Testis (tissue), 3 donors: ENCODE results near the gene CAMK2B. TPM values are rescaled to one million over a fixed set of nuclear protein-coding genes. Genes with fewer than 3 reads are reported as not detected.

Source experiments
- DNase-seq: peaks from one replicate; pipeline ENCODE4 v3.0.0-alpha.2; 2019
- H3K27ac ChIP-seq, 2 donors: fragments of 200-600 bp; sonication (generic); one replicate each; pipeline ENCODE4 v1.5.1; 2019
- H3K27me3 ChIP-seq: fragments of 200-600 bp; sonication (generic); one replicate; pipeline ENCODE4 v1.5.1; 2019
- H3K36me3 ChIP-seq: fragments of 200-600 bp; sonication (generic); one replicate; pipeline ENCODE4 v1.5.1; 2017; ENCODE audit warnings: low read depth; ENCODE audit errors: missing control alignments
- H3K4me1 ChIP-seq: fragments of 200-600 bp; sonication (generic); one replicate; pipeline ENCODE4 v1.5.1; 2019
- H3K4me3 ChIP-seq, 2 donors: fragments of 200-600 bp; sonication (generic); one replicate each; pipeline ENCODE4 v1.5.1; 2017 to 2019
- H3K9me3 ChIP-seq: fragments of 200-600 bp; sonication (generic); one replicate; pipeline ENCODE4 v1.5.1; 2017
- CTCF ChIP-seq, 3 experiments: fragments of 450-650 bp in 2 of 3; fragments of 200-600 bp in 1 of 3; sonication (generic) in 1 of 3; IDR thresholded peaks; one replicate each; pipeline ENCODE4 v1.5.1; 2016 to 2019; ENCODE audit warnings: antibody characterized with exemption in 3 of 3, mild to moderate bottlenecking in 2 of 3, moderate library complexity in 1 of 3
- POLR2A ChIP-seq: fragments of 450-650 bp; IDR thresholded peaks from one replicate; pipeline ENCODE4 v1.6.1; 2017; ENCODE audit warnings: antibody characterized with exemption, mild to moderate bottlenecking, moderate library complexity
- WGBS, 2 donors: methylation state at CpG; one replicate each; pipeline ENCODE4 v1.1.5; 2018; 5-methylcytosine and 5-hydroxymethylcytosine counted together
- intact Hi-C: fragments of 100-400 bp; cut with DNase I; formaldehyde crosslinking; loops from one replicate; pipeline ENCODE4 v1.15.1; 2023; ENCODE audit warnings: low total_unique reads
- polyA plus RNA-seq: library from polyadenylated mRNA; stranded (reverse); fragments of 350-450 nt; fragmentation: Illumina TruSeq; extraction: RNeasy Lipid Tissue Mini Kit (QIAGEN cat#74804); gene quantifications from one replicate; pipeline ENCODE4 v1.2.3, GENCODE V29; 2014; ENCODE audit warnings: low read depth, low replicate concordance; ENCODE audit not compliant: insufficient read depth
- total RNA-seq, 2 donors: library from RNA; depleted of rRNA; stranded (reverse); fragments of >200 nt; gene quantifications; one replicate each; pipeline ENCODE4 v1.2.3, GENCODE V29; 2016

CAMK2B gene
- total and polyA plus RNA-seq, 3 donors from 2014 or later, result 4.0 to 12.5 (median 12.1) TPM

GRCh38 chr7:44247868-44248651 is 77.3 kb downstream of the CAMK2B start:
- Histone ChIP-seq H3K36me3 (no peaks in the 10 kb centered on the region), H3K27me3 (no peaks in the 10 kb centered on the region), H3K4me1 (no peaks in the 10 kb centered on the region), H3K4me3 (no peak overlapping the region), H3K27ac (no peak overlapping the region), H3K9me3 (no peaks in the 10 kb centered on the region)
- DNase-seq, result no peak
- 84 to 89% methylated on average over 3 to 10 of the region's 10 CpGs for WGBS, 2 donors
- TF ChIP-seq POLR2A (no peak), CTCF (IDR thresholded peaks at IDR 0.05) (no peak)
- intact Hi-C loops, result loop anchor here (10.0 kb wide), 1 partner anchor 227 kb away; no protein-coding TSS in a partner anchor

GRCh38 chr7:44246396-44247113 is 78.8 kb downstream of the CAMK2B start:
- no peaks in the 10 kb centered on the region for H3K9me3 ChIP-seq
- no peak for DNase-seq
- intact Hi-C loops, result loop anchor here (10.0 kb wide), 1 partner anchor 228 kb away; no protein-coding TSS in a partner anchor
- H3K27me3 ChIP-seq, result no peaks in the 10 kb centered on the region
- H3K27ac ChIP-seq, result no peak overlapping the region
- no peaks in the 10 kb centered on the region for H3K4me1 ChIP-seq
- H3K4me3 ChIP-seq, result no peak overlapping the region
- 93 to 94% methylated on average over 7 of the region's 7 CpGs for WGBS, 2 donors
- TF ChIP-seq POLR2A (no peak), CTCF (IDR thresholded peaks at IDR 0.05) (no peak)
- H3K36me3 ChIP-seq, result no peaks in the 10 kb centered on the region

- H3K4me3 ChIP-seq, result no peak overlapping the region
- intact Hi-C loops, result loop anchor here (10.0 kb wide), 1 partner anchor 231 kb away; no protein-coding TSS in a partner anchor
- H3K27ac ChIP-seq, result no peak overlapping the region
- DNase-seq, result no peak
- no peaks in the 10 kb centered on the region for H3K9me3 ChIP-seq
- 63 to 80% methylated on average over 3 to 8 of the region's 8 CpGs for WGBS, 2 donors
- H3K4me1 ChIP-seq, result no peaks in the 10 kb centered on the region
- TF ChIP-seq POLR2A, result no peak
- peak in 1 of 3 experiments; percentile 31 for TF ChIP-seq CTCF (IDR thresholded peaks at IDR 0.05)
- no peaks in the 10 kb centered on the region for H3K36me3 ChIP-seq
- H3K27me3 ChIP-seq, result no peaks in the 10 kb centered on the region
Measured at GRCh38 chr7:44244282-44244681, 81.1 kb downstream of the CAMK2B start.

GRCh38 chr7:44242091-44242490 is 83.3 kb downstream of the CAMK2B start:
- Histone ChIP-seq H3K27ac (no peak overlapping the region), H3K9me3 (no peaks in the 10 kb centered on the region), H3K4me1 (no peaks in the 10 kb centered on the region), H3K27me3 (no peaks in the 10 kb centered on the region), H3K36me3 (no peaks in the 10 kb centered on the region), H3K4me3 (no peak overlapping the region)
- TF ChIP-seq CTCF (IDR thresholded peaks at IDR 0.05) (no peak), POLR2A (no peak)
- intact Hi-C loops, result loop anchor here (10.0 kb wide), 1 partner anchor 233 kb away; no protein-coding TSS in a partner anchor
- DNase-seq, result no peak
- 96% methylated on average over 10 of the region's 10 CpGs; no CpG with 5 or more reads in 1 of the 2 donors for WGBS, 2 donors
